ENCODE results near the gene HMOX1.

Gene HMOX1, protein sequence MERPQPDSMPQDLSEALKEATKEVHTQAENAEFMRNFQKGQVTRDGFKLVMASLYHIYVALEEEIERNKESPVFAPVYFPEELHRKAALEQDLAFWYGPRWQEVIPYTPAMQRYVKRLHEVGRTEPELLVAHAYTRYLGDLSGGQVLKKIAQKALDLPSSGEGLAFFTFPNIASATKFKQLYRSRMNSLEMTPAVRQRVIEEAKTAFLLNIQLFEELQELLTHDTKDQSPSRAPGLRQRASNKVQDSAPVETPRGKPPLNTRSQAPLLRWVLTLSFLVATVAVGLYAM

DNA sequence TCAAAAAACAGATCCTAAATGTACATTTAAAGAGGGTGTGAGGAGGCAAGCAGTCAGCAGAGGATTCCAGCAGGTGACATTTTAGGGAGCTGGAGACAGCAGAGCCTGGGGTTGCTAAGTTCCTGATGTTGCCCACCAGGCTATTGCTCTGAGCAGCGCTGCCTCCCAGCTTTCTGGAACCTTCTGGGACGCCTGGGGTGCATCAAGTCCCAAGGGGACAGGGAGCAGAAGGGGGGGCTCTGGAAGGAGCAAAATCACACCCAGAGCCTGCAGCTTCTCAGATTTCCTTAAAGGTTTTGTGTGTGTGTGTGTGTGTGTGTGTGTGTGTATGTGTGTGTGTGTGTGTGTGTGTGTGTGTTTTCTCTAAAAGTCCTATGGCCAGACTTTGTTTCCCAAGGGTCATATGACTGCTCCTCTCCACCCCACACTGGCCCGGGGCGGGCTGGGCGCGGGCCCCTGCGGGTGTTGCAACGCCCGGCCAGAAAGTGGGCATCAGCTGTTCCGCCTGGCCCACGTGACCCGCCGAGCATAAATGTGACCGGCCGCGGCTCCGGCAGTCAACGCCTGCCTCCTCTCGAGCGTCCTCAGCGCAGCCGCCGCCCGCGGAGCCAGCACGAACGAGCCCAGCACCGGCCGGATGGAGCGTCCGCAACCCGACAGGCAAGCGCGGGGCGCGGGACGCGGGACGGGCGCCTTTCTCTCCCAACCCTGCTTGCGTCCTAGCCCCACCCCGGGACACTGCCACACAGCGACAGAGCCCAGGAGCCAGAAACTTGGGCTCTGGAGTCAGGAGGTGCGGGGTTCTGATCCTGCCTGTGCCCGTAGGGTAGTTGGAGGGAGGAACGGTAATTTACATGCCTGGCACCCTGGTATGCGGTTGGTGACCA is at the start of gene HMOX1:
HMOX1 (plus strand) TSS at position 560 of the 887 bp plus-strand sequence; CDS start at position 638, 78 bp downstream.
- DNase-seq: no peak

DNA sequence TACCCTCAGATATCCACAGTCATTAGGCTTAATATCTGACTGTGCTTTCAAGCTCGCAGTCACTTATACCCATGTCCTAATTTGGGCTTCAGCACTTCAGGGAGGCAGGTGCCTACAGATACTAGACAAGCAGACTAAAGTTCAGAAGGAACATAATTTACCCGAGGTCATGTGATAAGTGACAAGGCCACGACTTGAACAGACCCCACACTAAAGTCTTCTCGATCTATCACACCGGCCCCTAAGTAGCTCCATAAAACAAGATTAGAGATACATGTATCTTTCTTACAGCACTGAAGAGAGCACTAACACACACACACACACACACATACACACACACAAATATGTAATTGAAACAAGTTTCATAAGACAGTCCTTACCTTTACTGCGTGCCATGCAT is 48.6 kb upstream of the HMOX1 start:
- no peak for DNase-seq

DNA sequence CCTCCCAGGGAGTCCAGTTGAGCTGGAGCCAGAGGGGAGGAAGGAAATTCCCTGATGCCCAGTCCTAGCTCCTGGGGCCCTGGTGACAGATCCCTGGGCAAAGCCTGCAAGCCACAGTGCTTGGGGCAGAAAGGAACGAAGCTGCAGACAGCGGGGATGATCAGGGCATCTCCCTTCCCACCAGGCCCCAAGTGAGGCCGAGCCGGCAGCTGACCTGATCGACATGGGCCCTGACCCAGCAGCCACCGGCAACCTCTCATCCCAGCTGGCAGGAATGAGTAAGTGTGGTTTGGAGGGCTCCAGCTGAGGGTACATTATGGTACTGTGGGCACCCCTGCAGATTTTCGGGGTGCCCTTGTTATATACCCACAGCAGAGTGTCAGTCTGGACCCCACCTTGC is 47.7 kb upstream of the HMOX1 start:
- no peak for DNase-seq

DNA sequence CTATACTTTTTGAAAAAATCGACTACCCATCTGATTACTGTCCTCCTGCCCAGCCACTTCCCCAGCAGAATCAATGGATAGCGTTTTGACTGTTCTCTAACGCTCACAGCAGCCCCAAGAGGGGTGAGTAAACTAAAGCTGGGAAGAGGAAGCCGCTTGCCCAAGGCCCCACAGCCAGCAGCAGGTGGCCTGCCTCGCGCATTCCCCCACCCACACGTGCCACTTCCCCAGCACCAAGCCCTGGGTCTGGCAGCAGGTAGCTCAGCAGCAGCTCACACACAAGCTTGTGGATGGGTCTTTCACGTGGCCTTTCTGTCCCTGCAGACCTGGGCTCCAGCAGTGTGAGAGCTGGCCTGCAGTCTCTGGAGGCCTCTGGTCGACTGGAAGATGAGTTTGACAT is 46.9 kb upstream of the HMOX1 start:
- no peak for DNase-seq

DNA sequence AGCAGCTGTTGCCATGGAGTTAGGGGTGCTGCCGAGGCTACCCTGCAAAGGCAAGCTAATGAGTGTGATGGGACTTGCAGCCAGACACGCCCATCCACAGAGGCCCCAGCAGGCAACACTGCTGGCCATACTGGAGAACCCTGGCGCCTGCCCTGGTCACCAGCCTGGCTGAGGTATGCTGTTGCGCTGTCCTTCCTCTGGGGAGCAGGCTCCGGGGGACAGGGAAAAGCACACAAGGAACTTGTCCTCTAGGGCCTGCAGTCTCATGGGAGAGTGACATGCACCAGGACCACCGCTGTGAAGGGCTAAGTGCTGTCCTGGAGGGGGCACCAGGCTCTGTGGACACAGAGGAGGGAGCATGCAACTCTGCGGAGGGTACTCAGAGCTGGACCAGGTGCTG is 45.4 kb upstream of the HMOX1 start:
- DNase-seq: no peak

DNA sequence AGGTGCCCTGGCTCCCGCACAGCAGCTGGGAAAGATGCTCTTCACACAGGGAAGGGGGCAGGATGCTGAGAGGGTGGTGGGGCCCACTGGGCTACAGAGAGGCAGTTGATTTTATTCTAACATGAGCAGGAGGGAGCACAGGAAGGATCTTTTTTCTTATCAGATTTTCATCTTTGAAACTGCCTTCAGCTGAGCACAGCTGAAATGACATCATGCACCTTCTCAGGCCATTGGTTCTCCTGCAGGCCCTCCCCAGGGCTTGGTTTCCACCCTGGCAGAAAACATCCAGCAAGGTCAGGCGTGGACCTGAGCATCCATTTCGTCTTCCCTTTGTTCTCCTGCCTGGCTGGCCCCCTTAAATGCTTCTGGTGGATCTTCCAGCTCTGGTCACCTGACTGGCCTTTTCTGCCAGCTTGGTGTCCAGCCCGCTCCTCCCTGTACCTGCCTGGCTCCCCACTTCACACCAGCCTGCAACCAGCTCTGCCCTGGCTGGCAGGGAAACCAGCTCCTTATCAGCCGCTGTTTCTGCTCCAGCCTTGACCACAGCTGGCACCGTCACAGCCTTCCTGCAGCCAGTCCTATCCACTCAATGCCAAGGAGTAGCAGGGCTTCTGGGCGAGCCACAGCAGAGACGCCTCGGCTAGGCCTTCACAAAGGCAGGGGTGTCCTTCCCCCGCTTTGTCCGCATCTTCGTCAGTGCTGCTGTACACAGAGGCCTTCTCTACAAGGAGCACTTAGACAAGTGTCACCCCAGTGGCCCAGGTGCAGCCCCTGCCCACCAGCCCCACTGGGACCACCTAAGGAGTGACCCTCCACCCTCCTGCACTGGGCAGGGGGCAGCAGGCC is 44.7 kb upstream of the HMOX1 start:
- DNase-seq: no peak

DNA sequence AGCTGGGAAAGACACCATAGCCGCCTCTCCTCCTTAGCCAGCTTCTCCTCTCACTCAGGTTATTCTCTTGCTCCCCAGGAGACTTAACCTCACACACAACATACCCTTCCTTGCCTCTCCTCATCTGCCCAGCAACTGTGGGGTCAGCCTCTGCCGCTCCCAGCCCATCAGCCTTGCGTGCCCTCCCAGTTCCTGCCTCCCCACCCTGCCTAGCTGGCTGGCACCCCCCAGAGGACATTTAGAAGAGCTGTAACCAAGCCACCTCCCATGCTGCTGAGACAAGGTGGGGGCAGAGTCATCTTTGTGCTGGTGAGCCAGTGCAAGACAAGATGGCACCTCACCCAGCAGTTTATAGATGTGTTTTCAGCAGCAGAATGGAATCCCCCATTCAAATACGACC is 43.0 kb upstream of the HMOX1 start:
- DNase-seq: no peak

DNA sequence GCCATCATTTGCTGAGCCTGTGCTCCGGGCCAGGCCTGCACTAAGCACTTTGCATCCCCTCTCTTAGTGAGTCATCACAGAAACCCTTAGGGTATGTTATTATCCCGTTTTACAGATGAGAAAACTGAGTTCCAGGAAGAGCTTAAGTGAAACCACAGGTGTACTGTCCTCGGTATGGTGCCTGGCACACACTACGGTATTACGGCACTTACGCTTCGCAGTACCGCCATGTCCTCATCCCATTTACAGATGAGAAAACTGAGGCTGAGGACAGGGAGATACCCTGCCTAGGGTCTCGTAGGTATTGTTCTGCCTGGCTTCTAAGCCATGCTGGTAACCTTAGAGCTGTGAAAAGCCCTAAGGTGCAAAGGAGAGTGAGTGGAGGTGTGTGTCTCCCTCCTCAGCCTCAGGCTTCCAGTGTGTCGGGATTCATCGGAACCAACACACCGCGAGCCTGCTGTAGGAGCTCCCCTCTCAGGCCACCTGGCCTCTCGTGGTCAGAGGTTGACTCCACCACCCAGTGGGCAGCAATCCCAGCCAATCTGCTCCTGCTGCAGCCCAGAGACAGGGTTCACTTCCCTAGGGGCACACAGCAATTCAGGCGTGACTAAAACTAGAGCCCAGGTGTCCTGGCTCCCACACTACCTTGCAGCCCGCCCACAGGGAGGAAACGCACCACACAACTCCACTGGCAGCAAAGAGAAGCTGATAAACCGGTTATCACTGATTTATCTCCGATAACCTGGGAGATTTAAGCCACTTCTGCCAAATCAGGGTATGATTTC is 39.6 kb upstream of the HMOX1 start:
- DNase-seq: no peak

DNA sequence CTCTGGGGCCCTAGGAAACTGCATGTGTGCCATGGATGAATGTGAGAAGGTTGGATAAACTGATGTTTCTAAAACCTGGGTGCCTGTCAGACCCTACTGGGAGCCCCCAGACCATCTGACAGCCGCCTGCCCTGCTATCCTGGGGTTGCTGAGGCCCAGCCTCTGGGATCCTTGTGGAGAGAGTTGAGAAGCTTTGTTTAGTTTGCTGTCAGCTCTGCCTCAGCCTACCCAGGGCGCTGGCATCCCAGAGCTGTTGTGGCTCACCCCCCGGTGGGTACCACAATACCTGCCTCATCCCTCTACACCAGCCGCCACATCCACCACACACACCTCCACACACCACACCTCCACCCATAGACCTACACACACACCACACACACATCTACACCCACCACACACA is 38.5 kb upstream of the HMOX1 start:
- no peak for DNase-seq

DNA sequence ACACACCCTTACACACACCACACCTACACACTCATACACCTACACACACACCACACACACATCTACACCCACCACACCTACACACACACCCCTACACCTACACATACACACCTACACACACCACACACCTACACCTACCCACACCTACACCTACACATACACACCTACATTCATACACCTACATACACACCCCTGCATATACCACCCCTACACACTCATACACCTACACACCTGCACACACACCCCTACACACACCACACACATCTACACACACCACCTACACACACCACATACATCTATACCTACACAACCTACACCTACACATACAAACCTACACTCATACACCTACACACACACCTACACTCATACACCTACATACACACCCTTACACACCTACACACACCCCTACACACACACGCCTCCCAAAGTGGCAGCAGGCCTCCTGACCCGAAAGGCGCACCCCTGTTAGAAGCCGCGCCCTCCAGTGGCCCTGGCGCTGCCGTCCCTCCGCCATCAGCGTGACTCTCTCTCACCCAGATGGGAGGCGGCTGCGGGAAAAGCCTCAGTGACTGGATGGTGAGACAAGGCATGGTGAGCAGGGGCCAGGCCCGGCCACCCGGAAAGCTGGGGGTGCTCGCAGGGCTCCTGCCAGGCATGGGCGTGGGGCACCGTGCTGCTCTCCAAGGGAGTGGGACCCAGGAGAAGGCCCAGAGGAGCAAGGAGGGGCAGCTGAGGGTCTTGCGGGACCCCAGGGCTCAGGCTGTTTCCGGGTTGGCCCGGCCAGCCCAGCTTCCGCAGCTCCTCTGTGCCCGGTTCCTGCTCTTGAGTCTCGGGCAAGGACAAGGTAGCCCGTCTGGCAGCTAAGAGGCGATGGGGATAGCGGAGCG is 37.0 kb upstream of the HMOX1 start:
- no peak for DNase-seq

DNA sequence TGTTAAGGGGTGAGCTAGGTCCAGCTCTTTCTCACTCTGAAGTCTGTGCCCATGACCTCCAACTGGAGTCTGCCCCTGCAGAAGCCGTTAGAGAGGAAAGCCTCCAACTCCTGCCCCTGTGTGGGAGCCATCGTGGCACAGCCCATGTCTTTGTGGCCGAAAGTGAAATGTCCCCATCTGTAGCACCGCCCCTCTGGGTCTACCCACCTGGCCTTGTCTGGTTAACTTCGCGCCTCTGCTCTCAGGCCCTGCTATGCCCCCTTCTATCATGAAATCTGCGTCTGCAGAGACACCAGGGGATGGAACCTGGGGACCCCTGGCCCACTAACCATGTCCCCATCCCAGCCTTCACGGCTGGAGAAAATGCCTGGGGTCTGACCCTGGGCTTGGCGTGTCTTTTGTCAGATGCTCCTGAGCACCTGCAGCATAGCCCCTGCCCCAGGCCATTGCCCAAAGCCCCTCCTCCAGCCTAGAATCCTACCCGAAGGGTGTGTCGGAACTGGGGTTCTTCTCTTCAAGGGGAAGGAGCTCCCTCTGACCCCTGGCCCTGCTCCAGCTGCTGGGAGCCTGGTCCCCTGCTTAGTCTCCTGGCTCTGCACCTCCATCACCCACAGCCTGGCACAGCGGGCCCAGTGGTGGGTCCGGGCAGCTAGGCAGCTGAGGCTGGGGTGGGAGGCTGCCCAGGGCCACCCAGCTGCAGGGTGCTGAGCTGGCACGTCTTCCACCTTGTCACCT is 35.8 kb upstream of the HMOX1 start:
- no peak for DNase-seq

DNA sequence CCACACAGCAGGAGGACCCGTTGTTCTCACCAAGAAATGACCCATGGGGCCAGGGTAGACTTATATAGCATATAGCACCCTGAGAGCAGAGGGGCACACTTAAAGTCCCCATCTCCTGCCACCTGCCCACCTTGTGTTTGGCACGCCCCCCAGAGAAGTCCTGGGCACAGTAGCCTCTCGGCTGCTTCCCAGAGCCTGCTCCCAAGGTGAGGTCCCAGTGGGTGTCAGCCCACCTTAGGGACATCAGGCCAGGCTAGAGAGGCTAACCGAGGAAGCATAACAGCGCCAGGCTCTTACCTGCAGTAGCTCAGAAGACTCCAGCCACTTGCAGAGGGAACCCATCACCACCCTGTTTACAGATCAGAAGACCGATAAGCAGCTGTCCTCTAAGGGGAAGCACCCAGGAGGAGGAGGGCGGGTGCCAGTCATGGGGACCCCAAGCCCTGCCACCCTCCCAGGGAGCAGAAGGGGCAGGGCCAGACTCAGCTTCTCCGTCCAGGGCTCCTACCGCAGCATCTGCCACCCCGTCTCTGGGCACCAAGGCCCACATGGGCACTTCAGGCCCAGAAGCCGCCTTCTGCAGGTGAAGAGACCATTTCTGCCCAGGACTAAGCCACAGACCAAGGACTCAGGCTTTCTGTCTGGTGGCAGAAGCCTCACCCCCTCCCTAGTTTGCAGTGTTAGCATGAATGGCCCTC is 34.9 kb upstream of the HMOX1 start:
- no peak for DNase-seq

DNA sequence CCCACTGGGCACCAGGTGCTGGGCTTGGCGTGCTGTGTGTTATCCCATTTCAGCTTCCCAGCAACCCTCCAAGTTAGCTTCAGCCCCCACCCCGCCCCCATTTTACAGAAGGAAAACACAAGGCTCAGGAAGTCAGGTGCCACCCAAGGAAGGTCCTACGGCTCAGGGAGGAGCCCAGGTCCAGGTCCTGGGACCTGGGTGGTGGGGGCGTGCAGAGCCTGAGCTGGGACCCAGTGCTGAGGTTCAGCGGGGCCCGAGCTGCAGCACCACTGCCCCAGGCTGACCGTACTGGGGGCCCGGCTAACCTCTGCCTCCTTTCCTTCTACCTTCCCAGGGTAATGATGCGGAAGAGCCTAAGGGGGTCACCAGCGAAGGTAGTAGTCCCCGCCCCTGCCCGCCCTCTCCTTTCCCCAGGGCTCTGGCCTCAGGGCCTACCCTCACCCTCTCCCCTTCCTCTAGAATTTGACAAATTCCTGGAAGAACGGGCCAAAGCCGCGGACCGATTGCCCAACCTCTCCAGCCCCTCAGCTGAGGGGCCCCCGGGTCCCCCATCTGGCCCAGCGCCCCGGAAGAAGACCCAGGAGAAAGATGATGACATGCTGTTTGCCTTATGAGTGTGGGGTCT is 34.2 kb upstream of the HMOX1 start:
- DNase-seq: no peak

DNA sequence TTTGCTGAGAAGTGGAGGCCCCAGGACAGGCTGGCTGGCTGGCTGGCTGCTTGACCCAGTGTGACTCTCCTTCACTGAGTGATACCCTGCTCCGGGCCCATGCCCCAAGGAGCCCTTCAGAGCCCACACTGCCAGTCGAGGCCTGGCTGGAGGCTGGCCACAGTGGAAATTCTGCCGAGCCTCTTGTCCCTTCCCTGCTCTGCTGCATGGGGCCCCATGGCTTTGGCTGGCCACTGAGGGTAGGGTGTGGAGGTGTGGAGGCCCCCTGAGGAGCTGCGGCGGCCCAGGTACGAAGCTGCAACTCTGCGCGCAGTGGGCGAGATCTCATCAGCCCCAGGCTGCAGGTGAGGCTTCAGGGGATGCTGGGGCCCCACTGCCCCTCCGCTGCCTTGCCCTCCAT is 33.4 kb upstream of the HMOX1 start:
- DNase-seq: no peak

DNA sequence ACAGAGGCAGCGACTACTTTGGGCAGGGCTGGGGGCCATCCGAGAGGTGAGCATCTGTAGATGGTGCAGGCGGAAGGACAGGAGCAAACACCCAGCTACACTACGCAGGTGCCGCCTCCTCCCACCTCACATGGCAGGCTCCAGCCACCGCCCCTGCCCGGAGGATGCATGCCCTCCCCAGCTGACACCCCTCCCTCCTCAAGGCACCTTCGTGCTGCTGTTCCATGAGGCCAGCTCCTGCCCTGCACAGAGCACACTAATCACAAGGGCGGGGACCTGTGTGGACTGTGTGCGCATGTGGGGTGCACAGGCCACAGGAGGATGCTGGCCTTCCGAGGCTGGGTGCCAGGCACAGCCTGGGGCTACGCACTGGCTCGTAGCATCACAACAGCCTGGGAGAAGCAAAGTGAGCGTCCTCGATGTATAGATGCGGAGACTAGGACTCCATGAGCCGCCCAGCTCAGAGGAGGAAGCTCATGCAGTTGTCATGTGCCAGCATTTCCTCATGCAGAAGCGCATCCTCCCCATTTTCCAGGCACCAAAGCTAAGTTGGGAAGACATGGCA is 32.8 kb upstream of the HMOX1 start:
- DNase-seq: no peak

DNA sequence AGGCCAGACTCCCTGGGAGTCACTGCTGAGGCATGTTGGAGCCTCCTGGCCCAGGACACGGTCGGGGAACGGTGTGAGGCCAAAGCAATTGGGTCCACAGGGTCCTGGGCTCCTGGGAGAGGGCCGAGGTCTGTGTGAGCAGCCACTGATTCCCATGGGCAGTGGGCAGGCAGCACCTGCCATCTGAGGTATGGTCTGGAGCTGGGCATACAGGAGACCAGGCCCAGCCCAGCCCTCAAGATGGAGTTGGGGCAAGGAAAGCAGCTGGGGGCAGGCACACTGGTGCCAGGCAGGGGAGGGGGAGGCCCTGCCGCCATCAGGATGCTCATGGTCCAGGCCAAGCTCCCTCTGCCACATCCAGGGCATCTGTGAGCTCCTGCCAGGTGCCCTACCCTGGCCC is 32.2 kb upstream of the HMOX1 start:
- DNase-seq: no peak

DNA sequence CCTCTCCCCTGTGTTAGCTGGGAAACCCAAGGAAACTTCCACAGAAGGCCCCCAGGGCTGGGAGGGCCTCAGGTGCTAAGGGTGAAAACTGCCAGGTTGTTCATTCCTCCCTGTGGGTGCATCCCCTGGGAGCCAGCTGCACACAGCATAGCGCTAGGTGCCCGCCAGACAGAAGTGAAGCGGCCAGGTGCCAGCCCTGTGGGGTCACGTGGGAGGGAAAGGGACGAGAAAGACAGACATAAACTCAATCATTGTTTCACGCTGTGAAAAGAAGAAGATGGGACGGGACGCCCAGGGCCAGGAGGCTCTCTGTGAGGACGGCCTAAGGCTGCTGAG is 31.6 kb upstream of the HMOX1 start:
- DNase-seq: no peak

DNA sequence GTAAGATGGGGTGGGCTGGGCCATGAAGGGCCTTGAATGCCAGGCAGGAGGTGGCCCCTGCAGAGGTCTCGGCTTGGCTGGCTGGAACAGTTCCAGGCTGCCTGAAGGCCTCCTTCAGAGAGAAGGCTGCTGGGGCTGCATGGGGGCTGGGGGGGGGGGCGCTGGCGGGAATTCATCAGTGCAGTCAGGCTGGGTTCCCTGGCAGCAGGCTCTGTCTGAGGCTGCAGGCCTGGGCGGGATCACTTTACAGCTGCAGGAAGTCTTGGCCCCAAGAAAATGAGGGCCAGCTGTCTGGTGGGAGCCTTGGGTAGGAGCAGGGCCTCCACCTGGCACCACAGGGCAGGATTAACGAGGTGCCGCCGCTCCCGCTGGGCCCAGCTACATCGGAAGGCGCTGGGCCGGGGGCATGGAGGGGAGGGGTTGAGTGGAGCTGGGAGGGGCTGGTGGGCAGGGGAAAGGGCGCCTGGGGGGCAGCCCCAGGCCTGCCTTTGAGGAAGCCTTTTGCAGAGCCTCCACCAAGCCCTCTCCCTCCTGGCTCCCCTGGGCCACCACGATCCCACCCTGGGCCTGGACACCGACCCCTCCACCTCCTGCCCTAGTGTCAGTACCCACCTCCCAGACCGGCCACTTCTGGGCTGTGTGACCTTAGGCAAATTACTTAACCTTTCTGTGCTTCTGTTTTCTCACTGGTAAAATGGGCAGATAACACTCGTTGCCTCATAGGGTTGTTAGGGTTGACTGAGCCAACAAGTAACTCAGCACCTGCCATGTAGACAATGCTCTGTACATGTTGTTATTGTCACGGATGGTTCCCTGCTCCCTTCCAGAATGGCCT is 31.0 kb upstream of the HMOX1 start:
- no peak for DNase-seq
